ENCODE data around the gene LGR4.

The LGR4 gene

GRCh38 chr11:27375370-27375769 is 97.2 kb downstream of the LGR4 start:
- no peak for DNase-seq (ENCODE audit: low read depth)

- no peak for DNase-seq (ENCODE audit: low read depth)
These were observed 98.6 kb downstream of the LGR4 start for GRCh38 chr11:27373856-27374602.

GRCh38 chr11:27373392-27373791 is 99.2 kb downstream of the LGR4 start:
- no peak for DNase-seq (ENCODE audit: low read depth)

- DNase-seq (ENCODE audit: low read depth) = no peak
These were observed 100.4 kb downstream of the LGR4 start for GRCh38 chr11:27372164-27372563.

GRCh38 chr11:27371489-27371888 is 101.1 kb downstream of the LGR4 start:
- no peak for DNase-seq (ENCODE audit: low read depth)

GRCh38 chr11:27370374-27370773 is 102.2 kb downstream of the LGR4 start:
- DNase-seq (ENCODE audit: low read depth) = no peak

- no peak for DNase-seq (ENCODE audit: low read depth)
These were observed 104.7 kb downstream of the LGR4 start for GRCh38 chr11:27367881-27368280.

GRCh38 chr11:27363576-27364117 is 108.9 kb downstream of the LGR4 start:
- DNase-seq (ENCODE audit: low read depth) = no peak

GRCh38 chr11:27362749-27363575 is 109.6 kb downstream of the LGR4 start, which contains the start of gene CCDC34:
TSS of gene CCDC34 (minus strand) at chr11:27363215. CDS start at chr11:27363194, 21 bp downstream.
- peak; percentile 76 for DNase-seq (ENCODE audit: low read depth)

- no peak for DNase-seq (ENCODE audit: low read depth)
These were observed 110.8 kb downstream of the LGR4 start for GRCh38 chr11:27361649-27362431.

GRCh38 chr11:27358296-27358695 is 114.3 kb downstream of the LGR4 start:
- DNase-seq (ENCODE audit: low read depth) = no peak

- DNase-seq (ENCODE audit: low read depth) = no peak
These were observed 115.3 kb downstream of the LGR4 start for GRCh38 chr11:27357250-27357649.

- no peak for DNase-seq (ENCODE audit: low read depth)
These were observed 115.9 kb downstream of the LGR4 start for GRCh38 chr11:27356624-27357222.

- DNase-seq (ENCODE audit: low read depth) = no peak
These were observed 117.0 kb downstream of the LGR4 start for GRCh38 chr11:27355575-27356104.

- no peak for DNase-seq (ENCODE audit: low read depth)
These were observed 118.1 kb downstream of the LGR4 start for GRCh38 chr11:27354359-27354965.

GRCh38 chr11:27353593-27354358 is 118.8 kb downstream of the LGR4 start:
- no peak for DNase-seq (ENCODE audit: low read depth)

GRCh38 chr11:27352781-27353180 is 119.8 kb downstream of the LGR4 start:
- no peak for DNase-seq (ENCODE audit: low read depth)

- no peak for DNase-seq (ENCODE audit: low read depth)
These were observed 122.1 kb downstream of the LGR4 start for GRCh38 chr11:27350511-27350910.

GRCh38 chr11:27349919-27350318 is 122.7 kb downstream of the LGR4 start:
- no peak for DNase-seq (ENCODE audit: low read depth)

- no peak for DNase-seq (ENCODE audit: low read depth)
These were observed 124.2 kb downstream of the LGR4 start for GRCh38 chr11:27348340-27348873.

Data from stimulated activated CD8-positive, alpha-beta memory T cell treated with anti-CD3 and anti-CD28 coated beads, Interleukin-12 subunit alpha, Interleukin-12 subunit beta, amount 100 ng/mL, for 1 hour (primary cell).